Stimulated activated CD8-positive, alpha-beta memory T cell treated with anti-CD3 and anti-CD28 coated beads, Interleukin-15, amount 100 ng/mL, for 24 hours (primary cell): ENCODE results near the gene SRD5A2.
"Not testable (repeated sequence)": the region's sequence is repeated elsewhere in the genome, so short reads cannot be mapped to it uniquely, and the experiment has no call there.

Experiments used
- DNase-seq: peaks from one replicate; pipeline ENCODE4 v3.0.0-alpha.2; 2020; ENCODE audit warnings: low read depth

Gene SRD5A2

DNA sequence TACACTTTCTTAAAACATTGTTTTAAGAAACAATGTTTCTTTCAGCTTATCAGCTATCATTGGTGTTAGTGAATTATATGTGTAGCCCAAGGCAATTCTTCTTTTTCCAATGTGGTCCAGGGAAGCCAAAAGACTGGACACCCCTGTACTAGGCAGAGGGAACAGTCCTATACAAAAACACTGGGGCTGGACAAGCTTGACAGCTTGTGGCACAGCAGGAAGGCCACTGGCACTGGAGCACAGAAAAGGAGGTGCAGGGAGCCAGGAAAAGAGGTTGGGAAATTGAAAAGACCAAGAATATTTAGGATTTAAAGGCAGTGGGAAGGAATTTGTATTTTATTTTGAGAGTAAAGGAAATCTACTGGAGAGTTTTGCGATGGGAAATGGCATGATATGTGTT lies 47.7 kb downstream of the SRD5A2 start:
- no peak for DNase-seq

DNA sequence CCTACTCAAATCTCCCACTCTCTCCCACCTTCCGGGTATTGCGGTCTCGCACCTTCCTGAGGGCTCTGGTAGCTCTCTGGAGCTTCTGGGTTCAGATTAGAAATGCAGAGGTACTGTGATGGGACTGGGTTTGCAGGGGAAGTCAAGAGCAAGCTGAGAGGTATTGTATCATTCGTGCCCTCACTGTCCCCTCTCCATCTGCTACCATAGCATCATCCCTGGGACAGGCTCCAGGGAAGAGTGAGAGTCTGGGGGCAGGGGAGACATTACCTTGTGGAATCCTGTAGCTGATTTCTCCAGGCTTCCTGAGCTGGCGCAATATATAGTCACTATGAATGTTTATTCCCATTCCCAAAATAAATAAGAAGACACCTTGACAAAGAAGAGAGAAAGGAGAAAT lies 49.6 kb downstream of the SRD5A2 start:
- DNase-seq: no peak

DNA sequence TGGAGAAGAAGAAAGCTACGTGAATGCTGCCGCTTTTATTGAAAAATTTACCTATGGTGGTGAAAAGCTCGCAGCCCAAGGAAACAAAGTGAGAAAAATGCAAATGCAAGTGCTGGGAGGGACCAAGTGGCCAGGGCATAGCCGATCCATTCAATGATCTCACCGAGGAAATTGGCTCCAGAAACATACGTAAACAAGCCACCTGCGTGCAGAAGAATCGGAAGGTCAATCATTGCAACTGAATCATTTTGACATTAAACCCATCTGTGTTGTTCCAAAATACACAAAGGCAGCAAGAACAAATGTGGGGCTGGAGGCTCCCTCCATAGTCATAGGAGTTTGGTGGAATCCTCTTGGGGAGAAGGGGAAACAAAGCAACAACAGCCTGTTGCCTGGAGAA lies 51.5 kb downstream of the SRD5A2 start:
- no peak for DNase-seq

DNA sequence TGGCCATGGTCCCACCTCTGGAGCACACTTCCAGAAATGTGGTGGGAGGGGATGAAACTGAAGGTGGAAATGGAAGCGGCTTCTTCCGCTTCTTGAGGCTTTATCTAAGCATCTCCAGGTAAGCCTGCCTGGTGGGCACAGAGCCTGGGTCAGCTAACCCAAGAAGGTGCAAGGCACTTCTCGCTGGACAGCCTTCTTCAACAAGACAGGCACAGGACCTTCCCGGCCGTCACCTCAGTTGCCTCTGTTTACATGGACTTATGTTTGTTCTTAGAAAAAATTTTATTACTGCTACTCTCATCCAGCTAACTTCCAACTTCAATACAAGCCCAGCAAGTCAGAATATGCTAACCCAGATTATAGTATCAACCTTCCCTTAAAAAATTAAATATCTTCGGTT lies 51.9 kb downstream of the SRD5A2 start:
- no peak for DNase-seq

DNA sequence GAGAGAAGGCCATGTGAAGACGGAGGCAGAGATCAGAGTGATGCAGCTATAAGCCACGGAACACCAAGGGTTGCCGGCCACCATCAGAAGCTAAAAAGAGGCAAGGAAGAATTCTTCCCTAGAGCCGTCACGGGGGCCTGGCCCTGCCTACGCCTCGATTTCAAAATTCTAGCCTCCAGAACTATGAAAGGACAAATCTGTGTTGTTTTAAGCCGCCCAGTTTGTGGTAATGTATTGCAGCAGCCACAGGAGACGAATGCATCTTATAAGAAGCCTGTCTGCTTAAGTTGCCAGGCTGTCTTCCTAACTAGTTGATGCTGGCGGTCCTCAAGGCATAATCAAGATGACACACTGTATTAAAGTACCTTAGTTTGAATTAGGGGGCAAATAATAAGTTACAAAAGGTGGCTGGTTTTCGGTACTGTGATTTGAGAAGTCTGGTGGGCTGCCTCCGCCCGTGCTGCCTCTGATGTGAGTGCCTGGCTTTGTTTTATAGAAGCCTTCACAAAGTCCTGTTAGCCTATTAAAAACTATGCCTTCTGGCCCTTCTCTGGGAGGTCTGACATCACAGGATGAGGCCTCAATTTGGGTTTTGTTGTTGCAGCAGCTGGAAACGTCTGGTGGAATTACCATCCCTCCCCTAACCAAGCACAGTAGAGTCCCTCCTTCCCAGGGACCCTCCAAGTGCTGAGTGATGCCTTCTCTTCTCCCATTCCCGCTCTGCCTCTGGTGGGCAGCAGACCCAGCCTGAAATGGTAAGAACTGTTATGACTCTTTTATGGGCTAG lies 53.6 kb downstream of the SRD5A2 start:
- DNase-seq: no peak

DNA sequence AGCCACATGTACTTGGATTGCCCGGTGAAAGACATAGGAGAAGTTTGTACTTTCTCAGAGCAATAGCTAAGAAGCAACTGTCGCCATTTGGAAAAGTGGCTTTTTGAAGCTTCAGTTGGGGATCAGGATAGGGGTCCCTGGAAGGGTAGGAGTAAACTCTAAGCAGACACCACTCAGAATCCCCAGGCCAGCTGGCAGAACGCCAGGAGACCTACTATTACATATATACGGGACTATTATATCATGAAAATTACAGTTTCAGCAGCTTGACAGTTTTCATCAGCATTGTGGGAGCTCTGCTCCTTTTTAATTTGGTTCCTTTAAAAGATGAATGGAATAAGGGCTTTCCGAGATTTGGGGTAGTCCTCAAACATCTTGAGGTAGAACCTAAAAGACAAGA lies 54.9 kb downstream of the SRD5A2 start:
- no peak for DNase-seq

DNA sequence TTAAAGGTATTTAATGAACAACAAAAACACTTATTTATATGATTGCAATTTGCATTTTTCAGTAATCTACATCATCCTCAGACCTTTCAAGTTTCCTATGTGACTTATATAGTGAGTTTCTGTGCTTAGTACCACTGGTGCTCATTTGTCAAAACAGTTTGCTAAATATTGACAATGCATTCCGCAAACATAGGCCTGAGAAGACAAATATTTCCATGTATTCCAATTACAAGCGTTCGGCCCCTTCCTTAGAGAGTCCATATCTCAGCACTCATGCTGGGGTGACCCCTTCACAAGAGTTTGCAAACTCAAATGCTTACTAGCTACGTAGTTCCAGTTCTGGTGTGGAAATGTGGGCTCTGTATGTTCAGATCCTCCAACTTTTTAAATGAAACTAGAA lies 56.1 kb downstream of the SRD5A2 start:
- no peak for DNase-seq

DNA sequence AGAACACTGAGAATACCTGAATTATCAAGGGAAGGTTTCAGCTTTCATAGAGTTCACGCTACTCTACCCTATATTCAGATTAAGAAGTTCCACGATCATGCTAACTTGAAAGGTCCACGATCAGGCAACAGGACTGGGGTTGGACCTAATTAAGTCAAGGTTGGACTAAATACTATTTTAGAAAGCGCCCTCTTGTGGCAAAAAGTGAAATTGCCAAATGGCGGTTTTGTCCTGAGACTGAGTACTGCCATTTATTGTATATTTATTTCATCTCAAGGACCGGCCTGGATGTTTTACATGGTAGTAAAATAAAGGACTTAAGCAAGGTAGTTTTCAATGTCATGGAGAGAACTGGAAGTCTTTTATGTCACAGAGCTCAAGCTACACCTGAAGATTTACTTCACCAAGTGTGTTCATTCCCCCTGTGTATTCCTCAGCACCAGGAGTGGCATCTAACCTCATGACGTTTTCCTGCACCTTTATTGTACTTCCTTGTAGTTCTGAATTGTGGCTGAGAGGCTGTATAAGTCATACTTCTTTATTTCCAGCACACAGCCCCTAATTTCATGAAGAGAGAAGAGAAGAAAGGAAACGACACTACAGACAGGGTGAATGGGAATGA lies 56.8 kb downstream of the SRD5A2 start:
- DNase-seq: peak; percentile 18

DNA sequence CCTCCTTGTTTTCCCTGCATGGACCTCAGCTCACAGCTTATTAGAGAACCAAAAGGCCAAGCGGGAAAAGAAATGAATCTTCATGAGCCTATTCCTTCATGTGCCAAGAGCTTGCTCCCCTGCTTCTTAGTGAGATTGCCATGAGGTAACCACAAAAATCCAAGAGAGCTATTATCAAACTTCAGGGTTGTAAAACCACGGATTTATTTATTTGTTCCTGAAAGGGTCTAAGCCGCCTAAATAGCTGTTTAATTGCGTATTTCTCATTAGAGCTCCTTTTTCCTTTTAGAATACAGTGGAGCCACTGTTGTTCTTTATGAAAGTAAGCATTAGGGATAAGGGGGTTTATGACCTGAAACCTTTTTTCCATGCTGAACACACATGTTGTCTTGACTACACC lies 58.0 kb downstream of the SRD5A2 start:
- no peak for DNase-seq

DNA sequence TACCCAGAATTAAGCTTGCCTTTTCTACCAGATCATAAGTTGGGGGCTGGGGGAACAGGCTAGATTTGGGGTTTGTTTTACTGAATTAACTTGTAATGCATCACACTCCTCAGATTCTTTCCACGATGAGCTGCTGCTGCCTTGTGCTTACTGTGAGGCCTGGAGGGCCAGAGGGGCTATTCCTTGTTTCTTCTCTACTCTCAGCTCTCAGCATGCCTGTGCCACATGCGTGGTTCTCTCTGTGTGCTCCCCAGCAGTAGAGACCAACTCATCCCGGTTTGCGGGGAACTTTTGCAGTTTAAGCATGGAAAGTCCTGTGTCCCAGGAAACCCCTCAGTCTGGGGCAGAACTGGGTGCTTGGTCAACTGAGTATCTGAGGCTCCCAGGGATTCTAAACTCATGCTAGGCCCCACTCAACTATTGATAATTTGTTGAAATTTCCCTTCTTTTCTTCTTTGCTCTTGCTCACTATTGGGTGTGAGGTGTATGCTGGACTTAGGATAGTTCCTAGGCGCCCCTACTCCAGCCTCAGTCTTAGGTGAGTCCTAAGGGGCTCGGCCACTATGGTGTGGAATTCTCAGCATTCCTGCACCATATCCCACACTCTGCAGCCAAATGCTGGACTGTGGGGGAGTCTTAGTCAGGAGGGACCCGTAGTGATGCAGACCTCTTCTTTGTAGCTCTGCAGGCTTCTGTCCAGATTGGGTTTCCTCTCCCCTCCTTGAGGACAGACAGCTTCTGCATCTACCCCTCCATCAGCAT lies 63.1 kb downstream of the SRD5A2 start:
- no peak for DNase-seq

DNA sequence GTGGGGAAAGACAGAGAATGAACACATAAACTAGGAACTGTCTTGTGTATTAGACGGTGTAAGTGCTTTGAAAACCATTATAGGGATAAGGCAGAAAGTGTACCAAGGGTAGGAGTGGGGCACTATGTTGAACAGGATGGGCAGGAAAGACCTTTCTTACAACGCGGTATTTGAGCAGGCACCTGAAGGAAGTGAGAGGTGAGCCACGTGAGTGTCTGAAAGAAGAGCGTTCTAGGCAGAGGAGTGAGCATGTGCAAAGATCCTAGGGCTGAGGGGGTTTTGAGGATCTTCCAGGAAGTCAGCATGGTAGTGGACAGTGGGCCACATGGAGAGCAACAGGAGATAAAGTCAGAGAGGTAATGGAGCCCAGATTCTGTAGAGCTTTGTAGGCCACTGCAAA lies 65.2 kb downstream of the SRD5A2 start:
- DNase-seq: no peak

DNA sequence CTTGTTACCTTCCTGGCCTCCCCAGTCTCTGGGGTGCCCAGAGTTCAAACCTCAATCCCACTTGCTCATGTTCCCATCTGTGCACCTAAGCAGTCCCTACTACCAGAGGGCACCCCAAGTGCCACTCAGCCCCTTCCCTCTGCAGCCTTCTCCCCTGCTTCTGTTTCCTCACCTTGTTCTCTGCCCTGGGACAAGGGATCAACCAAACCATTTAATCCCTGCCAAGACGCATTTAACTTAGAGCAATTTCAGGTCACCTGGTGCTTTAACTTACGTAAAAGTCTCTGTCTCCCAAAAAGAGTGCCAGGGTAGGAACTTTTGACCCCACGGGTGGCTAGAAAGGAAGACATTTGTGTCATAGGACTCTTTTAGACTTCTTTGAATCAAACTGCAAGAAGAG lies 67.2 kb downstream of the SRD5A2 start:
- no peak for DNase-seq

DNA sequence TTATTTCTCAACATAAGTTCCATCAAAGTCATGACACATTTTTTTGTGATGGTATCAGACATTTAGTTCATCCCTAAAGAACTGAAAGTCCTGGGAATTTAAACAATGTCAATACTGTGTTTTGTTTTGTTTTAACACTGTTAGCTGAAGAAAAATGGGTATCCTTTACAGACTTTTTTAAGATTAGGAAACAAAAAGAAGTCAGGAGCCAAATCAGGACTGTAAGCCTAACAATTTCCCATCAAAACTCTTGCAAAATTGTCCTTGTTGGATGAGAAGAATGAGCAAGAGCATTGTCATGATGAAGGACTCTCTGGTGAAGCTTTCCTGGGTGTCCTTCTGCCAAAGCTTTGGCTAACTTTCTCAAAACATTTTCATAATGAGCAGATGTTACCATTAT lies 69.4 kb downstream of the SRD5A2 start:
- no peak for DNase-seq

DNA sequence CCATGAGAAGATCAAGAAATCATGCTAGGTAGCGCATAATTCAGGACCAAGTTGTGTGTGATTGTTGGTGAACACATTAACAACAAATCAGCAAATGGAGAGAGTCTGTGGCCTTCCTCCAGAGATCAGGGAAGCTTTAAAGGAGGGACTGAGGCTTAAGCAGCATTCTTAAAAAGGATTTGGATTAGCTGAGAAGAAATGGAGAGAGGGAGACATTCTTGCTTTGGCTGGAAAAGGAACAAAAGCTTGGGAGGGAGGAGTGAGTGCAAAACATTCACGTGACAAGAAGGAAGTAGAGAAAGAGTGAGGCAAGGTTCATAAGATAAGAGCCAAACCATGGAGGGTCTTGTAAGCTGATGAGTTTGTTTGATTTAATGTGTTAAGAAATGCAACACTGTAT lies 75.6 kb downstream of the SRD5A2 start:
- DNase-seq: no peak

DNA sequence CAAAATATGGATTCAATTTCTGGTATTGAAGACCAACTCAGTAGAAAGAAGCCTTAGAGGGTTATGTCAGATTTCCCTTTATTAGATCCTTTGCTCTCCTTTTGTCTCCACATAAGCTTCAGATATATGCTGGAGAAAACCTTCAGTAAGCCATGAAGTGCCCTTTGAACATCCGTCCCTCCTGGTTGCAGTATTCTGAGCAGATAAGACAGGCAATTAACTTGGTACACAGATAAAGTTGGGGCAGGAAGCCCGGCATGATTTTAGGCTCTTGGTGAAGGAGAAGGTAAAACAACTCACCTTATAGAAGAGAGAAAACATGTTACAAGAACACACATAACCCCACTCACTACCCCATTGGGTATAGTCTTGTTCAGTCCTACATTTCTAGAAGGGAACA lies 76.4 kb downstream of the SRD5A2 start:
- DNase-seq: no peak

DNA sequence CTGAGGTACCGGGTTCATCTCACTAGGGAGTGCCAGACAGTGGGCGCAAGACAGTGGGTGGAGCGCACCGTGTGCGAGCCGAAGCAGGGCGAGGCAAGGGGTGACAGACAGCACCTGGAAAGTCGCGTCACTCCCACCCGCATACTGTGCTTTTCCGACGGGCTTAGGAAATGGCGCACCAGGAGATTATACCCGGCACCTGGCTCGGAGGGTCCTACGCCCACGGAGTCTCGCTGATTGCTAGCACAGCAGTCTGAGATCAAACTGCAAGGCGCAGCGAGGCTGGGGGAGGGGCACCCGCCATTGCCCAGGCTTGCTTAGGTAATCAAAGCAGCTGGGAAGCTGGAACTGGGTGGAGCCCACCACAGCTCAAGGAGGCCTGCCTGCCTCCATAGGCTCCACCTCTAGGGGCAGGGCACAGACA lies 84.3 kb downstream of the SRD5A2 start:
- DNase-seq: not testable (repeated sequence)

DNA sequence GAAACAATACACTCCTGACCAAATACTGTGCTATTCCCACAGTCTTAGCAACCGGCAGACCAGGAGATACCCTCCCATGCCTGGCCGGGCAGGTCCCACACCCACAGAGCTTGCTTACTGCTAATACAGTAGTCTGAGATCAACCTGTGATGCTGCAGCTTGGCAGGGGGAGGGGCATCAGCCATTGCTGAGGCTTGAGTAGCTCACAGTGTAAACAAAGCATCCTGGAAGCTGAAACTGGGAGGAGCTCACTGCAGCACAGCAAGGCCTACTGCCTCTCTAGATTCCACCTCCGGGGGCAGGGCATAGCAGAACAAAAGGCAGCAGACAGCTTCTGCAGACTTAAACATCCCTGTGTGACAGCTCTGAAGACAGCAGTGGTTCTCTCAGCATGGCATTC lies 91.4 kb downstream of the SRD5A2 start:
- not testable (repeated sequence) for DNase-seq

DNA sequence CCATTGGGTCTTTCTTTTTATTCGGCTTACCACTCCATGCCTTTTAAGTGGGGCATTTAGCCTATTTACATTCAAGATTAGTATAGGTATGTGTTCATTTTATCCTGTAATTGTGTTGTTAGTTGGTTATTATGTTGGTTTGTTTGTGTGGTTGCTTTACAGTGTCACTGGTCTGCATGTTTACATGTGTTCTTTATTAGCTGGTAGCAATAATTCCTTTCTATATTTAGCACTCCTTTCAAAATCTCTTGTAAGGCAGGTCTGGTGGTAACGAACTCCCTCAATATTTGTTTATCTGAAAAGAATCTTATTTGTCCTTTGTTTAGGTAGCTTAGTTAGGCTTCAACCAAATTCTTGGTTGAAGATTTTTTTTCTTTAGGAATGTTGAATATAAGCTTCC lies 97.5 kb downstream of the SRD5A2 start:
- no peak for DNase-seq

DNA sequence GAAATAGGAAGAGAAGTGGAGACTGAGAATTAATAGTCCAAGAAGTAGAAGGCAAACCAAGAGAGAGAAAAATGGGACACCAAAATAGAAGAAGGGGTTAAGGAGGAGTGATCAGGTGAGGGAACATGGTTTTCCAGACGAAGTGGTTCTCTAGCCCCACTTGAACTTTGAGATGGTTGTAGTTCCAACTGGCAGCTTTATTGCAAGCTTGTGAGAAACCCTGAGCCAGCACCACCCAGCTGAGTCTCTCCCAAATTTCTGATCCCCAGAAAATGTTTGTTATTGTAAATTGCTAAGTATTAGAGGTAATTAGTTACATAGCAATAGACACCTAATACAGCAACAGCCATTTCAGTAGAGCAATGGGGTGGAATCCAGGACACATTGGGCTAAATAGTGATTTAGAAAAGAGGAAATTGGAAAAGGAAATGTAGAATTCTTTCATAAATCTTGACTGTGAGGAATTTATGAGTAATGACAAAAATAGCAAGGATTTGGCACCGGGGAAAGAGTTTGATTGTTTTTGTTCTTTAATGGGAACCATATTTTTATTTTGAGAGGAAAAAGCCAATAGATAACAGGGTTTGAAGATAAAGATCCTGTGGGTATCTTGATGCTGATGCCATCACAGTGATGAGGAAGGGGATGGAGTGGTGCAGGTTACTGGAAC lies 104.1 kb downstream of the SRD5A2 start:
- no peak for DNase-seq

DNA sequence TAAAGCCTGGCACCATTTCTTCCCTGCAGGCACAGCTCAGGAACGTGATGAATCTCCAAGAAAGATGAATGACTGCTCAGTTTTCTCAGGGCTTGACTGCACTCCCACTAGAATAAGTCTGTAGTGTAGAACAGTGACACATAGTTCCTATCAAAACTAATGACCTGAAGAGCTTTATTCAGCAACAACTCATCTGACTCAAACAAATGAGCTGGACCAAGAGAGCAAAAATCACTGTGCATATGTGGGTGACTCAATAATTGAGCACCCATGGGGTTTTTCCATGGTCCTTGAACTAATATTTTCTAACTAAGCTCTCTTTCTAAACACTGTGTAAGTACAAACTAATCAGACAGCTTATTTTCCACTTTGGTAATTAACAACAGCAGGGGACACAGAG lies 105.0 kb downstream of the SRD5A2 start:
- no peak for DNase-seq

DNA sequence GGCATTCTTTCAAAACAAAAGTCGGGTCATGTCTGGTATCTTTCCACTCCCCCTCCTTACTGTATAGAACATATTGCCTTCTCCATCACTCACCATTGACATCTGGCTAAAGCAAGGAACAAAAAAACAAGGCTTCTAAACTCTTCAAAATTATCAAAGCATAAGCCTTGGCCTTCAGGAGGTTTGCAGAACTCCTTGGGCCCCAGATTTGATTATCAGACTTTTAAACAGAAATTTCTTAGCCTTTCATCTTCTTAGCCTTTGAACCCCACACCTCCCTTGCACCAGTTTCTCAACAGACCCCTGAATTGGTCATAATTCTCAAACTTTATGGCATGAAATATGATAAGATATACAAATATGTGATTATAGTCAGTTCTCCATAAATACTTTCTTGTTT lies 106.4 kb downstream of the SRD5A2 start:
- DNase-seq: no peak
